Measurements from ENCODE around the gene SERINC1. TPM values are rescaled to one million over a fixed set of nuclear protein-coding genes. Genes with fewer than 3 reads are reported as not detected.

The SERINC1 gene
- total RNA-seq, 1 donor from 2014 or later, result 51.3 TPM

DNA sequence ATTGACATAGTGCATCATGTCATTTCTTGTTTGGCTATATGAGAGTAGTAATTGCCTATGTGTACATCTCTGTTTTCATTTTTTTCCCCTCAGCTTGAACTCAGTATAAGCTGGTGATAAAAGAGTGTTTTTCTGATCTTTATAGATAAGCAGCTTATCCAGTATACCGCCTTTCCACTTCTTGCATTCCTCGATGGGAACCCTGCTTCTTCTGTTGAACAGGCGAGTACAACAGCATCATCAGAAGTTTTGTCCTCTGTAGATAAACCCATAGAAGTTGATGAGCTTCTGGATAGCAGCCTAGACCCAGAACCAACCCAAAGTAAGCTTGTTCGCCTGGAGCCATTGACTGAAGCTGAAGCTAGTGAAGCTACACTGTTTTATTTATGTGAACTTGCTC lies 39.8 kb downstream of the SERINC1 start:
- no peaks in the 10 kb centered on the region for H3K27me3 Mint-ChIP-seq (ENCODE audit: low read depth)
- TF ChIP-seq, protein P1, sequence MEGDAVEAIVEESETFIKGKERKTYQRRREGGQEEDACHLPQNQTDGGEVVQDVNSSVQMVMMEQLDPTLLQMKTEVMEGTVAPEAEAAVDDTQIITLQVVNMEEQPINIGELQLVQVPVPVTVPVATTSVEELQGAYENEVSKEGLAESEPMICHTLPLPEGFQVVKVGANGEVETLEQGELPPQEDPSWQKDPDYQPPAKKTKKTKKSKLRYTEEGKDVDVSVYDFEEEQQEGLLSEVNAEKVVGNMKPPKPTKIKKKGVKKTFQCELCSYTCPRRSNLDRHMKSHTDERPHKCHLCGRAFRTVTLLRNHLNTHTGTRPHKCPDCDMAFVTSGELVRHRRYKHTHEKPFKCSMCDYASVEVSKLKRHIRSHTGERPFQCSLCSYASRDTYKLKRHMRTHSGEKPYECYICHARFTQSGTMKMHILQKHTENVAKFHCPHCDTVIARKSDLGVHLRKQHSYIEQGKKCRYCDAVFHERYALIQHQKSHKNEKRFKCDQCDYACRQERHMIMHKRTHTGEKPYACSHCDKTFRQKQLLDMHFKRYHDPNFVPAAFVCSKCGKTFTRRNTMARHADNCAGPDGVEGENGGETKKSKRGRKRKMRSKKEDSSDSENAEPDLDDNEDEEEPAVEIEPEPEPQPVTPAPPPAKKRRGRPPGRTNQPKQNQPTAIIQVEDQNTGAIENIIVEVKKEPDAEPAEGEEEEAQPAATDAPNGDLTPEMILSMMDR (conservative IDR thresholded peaks at IDR 0.05), result no peak
- DNase-seq (ENCODE audit: low read depth, low spot score), result no peak
- no peaks in the 10 kb centered on the region for H3K9me3 Mint-ChIP-seq
- H3K4me3 Mint-ChIP-seq, result no peak overlapping the region
- H3K27ac Mint-ChIP-seq (ENCODE audit: unreplicated experiment), result no peak overlapping the region
- H3K36me3 Mint-ChIP-seq (ENCODE audit: low read depth), result peaks cover 32% of the 10 kb centered on the region
- no peaks in the 10 kb centered on the region for H3K4me1 Mint-ChIP-seq

DNA sequence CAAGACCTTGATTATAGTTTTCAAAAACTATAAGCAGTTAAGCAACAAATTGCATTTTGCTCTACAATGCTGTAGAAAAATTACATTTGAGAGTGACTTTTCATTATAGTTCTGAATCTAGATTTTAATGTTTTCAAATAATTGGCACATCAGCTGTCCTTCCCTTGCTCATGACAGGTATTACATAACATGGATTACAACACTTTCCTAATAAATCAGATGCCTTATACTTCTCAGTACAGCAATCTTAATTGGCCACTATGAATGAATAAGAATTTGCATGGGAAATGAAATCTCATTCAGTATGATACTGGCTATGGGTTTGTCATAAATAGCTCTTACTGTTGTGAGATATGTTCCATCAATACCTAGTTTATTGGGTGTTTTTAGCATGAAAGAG lies 42.3 kb downstream of the SERINC1 start:
- peaks cover 22% of the 10 kb centered on the region for H3K36me3 Mint-ChIP-seq (ENCODE audit: low read depth)
- TF ChIP-seq, protein P1 (conservative IDR thresholded peaks at IDR 0.05), result no peak

DNA sequence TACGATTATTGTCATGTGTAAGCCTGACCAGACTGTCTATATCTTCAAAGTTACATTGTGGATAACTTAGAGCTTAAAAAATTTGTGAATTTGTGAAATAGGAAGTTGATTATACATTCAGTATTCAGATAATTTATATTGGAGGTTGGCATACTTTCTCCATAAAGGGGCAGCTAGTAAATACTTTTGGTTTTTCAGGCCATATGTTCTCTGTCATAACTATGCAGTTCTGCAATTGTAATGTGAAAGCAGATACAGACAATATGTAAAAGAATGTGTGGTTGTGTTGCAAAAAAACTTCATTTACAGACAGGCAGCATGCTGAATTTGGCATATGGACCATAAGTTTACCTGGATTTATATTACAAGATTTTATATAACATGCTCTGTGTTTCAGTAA lies 42.8 kb downstream of the SERINC1 start:
- DNase-seq (ENCODE audit: low read depth, low spot score), result no peak
- Mint-ChIP-seq H3K27me3 (ENCODE audit: low read depth) (no peaks in the 10 kb centered on the region), H3K4me1 (no peaks in the 10 kb centered on the region), H3K36me3 (ENCODE audit: low read depth) (peaks cover 22% of the 10 kb centered on the region), H3K27ac (ENCODE audit: unreplicated experiment) (no peak overlapping the region), H3K9me3 (no peaks in the 10 kb centered on the region), H3K4me3 (no peak overlapping the region)
- TF ChIP-seq, protein P1 (conservative IDR thresholded peaks at IDR 0.05), result no peak

More for the DNA sequence above, 42.3 kb downstream of the SERINC1 start:
- Mint-ChIP-seq H3K27me3 (ENCODE audit: low read depth) (no peaks in the 10 kb centered on the region), H3K27ac (ENCODE audit: unreplicated experiment) (no peak overlapping the region), H3K9me3 (no peaks in the 10 kb centered on the region), H3K4me3 (no peak overlapping the region), H3K4me1 (no peaks in the 10 kb centered on the region)
- no peak for DNase-seq (ENCODE audit: low read depth, low spot score)

DNA sequence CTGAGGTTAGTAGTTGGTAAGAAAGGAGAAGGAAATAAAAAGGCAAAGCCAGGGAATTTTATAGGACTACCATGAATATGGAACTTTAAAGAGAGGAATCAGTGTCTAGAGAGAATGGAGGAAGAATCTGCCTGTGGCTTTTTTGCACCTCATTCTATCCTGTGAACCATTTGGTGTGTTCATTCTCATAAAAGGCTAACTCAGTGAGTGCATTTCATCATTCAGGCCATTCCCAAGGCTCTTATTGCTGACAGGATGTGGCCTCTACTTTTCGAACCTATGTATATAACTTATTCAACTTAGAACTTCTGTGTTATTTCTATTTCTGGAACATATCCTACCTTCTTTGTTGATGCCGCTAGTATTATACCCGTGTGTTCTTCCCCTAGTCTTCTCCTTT lies 45.0 kb downstream of the SERINC1 start:
- no peak overlapping the region for H3K4me3 Mint-ChIP-seq
- peaks cover 15% of the 10 kb centered on the region for H3K36me3 Mint-ChIP-seq (ENCODE audit: low read depth)
- no peaks in the 10 kb centered on the region for H3K27me3 Mint-ChIP-seq (ENCODE audit: low read depth)
- DNase-seq (ENCODE audit: low read depth, low spot score), result no peak
- TF ChIP-seq, protein P1 (conservative IDR thresholded peaks at IDR 0.05), result no peak
- H3K9me3 Mint-ChIP-seq, result no peaks in the 10 kb centered on the region
- no peak overlapping the region for H3K27ac Mint-ChIP-seq (ENCODE audit: unreplicated experiment)
- H3K4me1 Mint-ChIP-seq, result no peaks in the 10 kb centered on the region

DNA sequence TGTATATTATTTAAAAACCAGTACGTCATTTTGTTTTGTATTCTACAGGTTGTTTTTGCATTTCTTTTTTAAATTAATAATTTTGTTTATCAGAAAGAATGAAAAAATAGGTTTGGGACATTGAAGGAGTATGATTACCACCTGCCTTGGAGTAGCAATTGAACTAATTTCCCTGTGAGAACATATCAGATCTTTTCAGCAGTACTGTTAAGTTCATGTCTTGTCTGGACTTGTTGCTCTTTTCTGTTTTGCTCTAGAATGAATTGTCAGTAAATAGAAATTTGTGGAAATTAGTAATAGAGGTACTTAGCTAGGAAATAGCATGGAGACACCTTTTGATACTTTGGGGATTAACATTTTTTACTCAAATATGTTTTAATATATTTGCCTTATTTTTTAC lies 47.9 kb downstream of the SERINC1 start:
- H3K27me3 Mint-ChIP-seq (ENCODE audit: low read depth), result no peaks in the 10 kb centered on the region
- TF ChIP-seq, protein P1 (conservative IDR thresholded peaks at IDR 0.05), result no peak
- DNase-seq (ENCODE audit: low read depth, low spot score), result no peak
- H3K9me3 Mint-ChIP-seq, result no peaks in the 10 kb centered on the region
- H3K4me1 Mint-ChIP-seq, result no peaks in the 10 kb centered on the region
- H3K27ac Mint-ChIP-seq (ENCODE audit: unreplicated experiment), result no peak overlapping the region
- no peak overlapping the region for H3K4me3 Mint-ChIP-seq
- H3K36me3 Mint-ChIP-seq (ENCODE audit: low read depth), result peaks cover 12% of the 10 kb centered on the region

All from neural crest cell (in vitro differentiated cells).